Endodermal cell (in vitro differentiated cells): ENCODE measurements around the gene PPM1M. TPM values are rescaled to one million over a fixed set of nuclear protein-coding genes. Genes with fewer than 3 reads are reported as not detected.

Experiments used
- DNase-seq: peaks from one replicate; pipeline ENCODE4 v3.0.0-alpha.2; 2017
- H3K27ac ChIP-seq: 2 replicates; pipeline ENCODE4 v1.5.1; 2013; ENCODE audit warnings: mild to moderate bottlenecking, low read depth, low read length, moderate library complexity
- H3K27me3 ChIP-seq: 2 replicates; pipeline ENCODE4 v1.6.1; 2013; ENCODE audit warnings: mild to moderate bottlenecking, low read length, moderate library complexity; ENCODE audit not compliant: insufficient read depth, control insufficient read depth, poor library complexity, severe bottlenecking
- H3K36me3 ChIP-seq: 2 replicates; pipeline ENCODE4 v1.7.0; 2013; ENCODE audit warnings: mild to moderate bottlenecking, low read length, moderate library complexity; ENCODE audit not compliant: control insufficient read depth, insufficient read depth
- H3K4me1 ChIP-seq: one replicate; pipeline ENCODE4 v1.7.0; 2013; ENCODE audit warnings: low read length; ENCODE audit not compliant: control insufficient read depth, insufficient read depth
- H3K4me3 ChIP-seq: 2 replicates; pipeline ENCODE4 v1.5.1; 2013; ENCODE audit warnings: mild to moderate bottlenecking, low read length, moderate library complexity
- H3K9ac ChIP-seq: 2 replicates; pipeline ENCODE4 v1.6.1; 2013; ENCODE audit warnings: mild to moderate bottlenecking, low read length, moderate library complexity; ENCODE audit not compliant: poor library complexity, severe bottlenecking; ENCODE audit errors: extremely low read depth
- H3K9me3 ChIP-seq: 2 replicates; pipeline ENCODE4 v1.6.1; 2013; ENCODE audit warnings: mild to moderate bottlenecking, low read length, moderate library complexity; ENCODE audit not compliant: control insufficient read depth
- H3K27ac Mint-ChIP-seq: 2 replicates; pipeline ENCODE4 v1.8.0; 2020; ENCODE audit warnings: mixed read lengths
- H3K27me3 Mint-ChIP-seq: 2 replicates; pipeline ENCODE4 v1.8.0; 2021; ENCODE audit warnings: mild to moderate bottlenecking, mixed read lengths; ENCODE audit not compliant: insufficient read depth
- H3K36me3 Mint-ChIP-seq: 2 replicates; pipeline ENCODE4 v1.8.0; 2020; ENCODE audit warnings: low read depth, mixed read lengths
- H3K4me1 Mint-ChIP-seq: 2 replicates; pipeline ENCODE4 v1.8.0; 2020; ENCODE audit warnings: mixed read lengths
- H3K4me3 Mint-ChIP-seq: 2 replicates; pipeline ENCODE4 v1.8.0; 2020; ENCODE audit warnings: mild to moderate bottlenecking, moderate library complexity, mixed read lengths
- H3K9me3 Mint-ChIP-seq: 2 replicates; pipeline ENCODE4 v1.8.0; 2020; ENCODE audit warnings: mild to moderate bottlenecking, mixed read lengths
- CTCF ChIP-seq: fragments of 200-600 bp; sonication (generic); conservative IDR thresholded peaks from 2 replicates; pipeline ENCODE4 v1.5.0; 2021; ENCODE audit warnings: antibody characterized with exemption, mild to moderate bottlenecking
- WGBS, 2 experiments: methylation state at CpG; one replicate each; pipeline versions ENCODE4 v1.1.5 to v1.1.7; 2013; ENCODE audit warnings: missing lambda C conversion rate in 2 of 2, mixed read lengths in 1 of 2; ENCODE audit not compliant: insufficient coverage in 1 of 2, insufficient read length in 1 of 2; 5-methylcytosine and 5-hydroxymethylcytosine counted together
- total RNA-seq, 2 donors: library from RNA; stranded (reverse); fragmentation: NEBNext Ultra II Directional in 1 of 2; extraction: Animal tissue kit (Norgen Biotek cat#: 25700) in 1 of 2; gene quantifications; 2 replicates in 1 of 2; 3 replicates in 1 of 2; pipeline ENCODE4 v1.2.1, GENCODE V29; 2021

Gene PPM1M
- total RNA-seq, 2 donors from 2014 or later = 6.7 to 6.8 TPM

GRCh38 chr3:52249683-52250082 is 4.1 kb downstream of the PPM1M start:
- Histone ChIP-seq H3K9ac (no peak overlapping the region), H3K4me1 (no peaks in the 10 kb centered on the region), H3K9me3 (no peaks in the 10 kb centered on the region), H3K27ac (peak overlapping the region; percentile 32), H3K27me3 (peaks cover 12% of the 10 kb centered on the region), H3K36me3 (peaks cover 39% of the 10 kb centered on the region), H3K4me3 (no peak overlapping the region)
- Mint-ChIP-seq H3K27ac (no peak overlapping the region), H3K27me3 (peaks cover 26% of the 10 kb centered on the region), H3K4me3 (no peak overlapping the region), H3K9me3 (no peaks in the 10 kb centered on the region), H3K36me3 (peaks cover 34% of the 10 kb centered on the region), H3K4me1 (no peaks in the 10 kb centered on the region)
- no peak for TF ChIP-seq CTCF
- WGBS, 2 experiments = 84 to 94% methylated on average over 4 to 6 of the region's 6 CpGs
- no peak for DNase-seq

GRCh38 chr3:52250122-52250521 is 4.6 kb downstream of the PPM1M start:
- Histone ChIP-seq H3K4me1 (no peaks in the 10 kb centered on the region), H3K27ac (no peak overlapping the region), H3K27me3 (peaks cover 8% of the 10 kb centered on the region), H3K4me3 (no peak overlapping the region), H3K9me3 (no peaks in the 10 kb centered on the region), H3K36me3 (peaks cover 41% of the 10 kb centered on the region), H3K9ac (no peak overlapping the region)
- Mint-ChIP-seq H3K4me1 (no peaks in the 10 kb centered on the region), H3K4me3 (no peak overlapping the region), H3K27ac (no peak overlapping the region), H3K9me3 (no peaks in the 10 kb centered on the region), H3K27me3 (peaks cover 21% of the 10 kb centered on the region), H3K36me3 (peaks cover 37% of the 10 kb centered on the region)
- 83 to 100% methylated on average over 1 of the region's 1 CpG for WGBS, 2 experiments
- TF ChIP-seq CTCF = no peak
- no peak for DNase-seq

GRCh38 chr3:52253314-52254304 is 8.1 kb downstream of the PPM1M start:
- DNase-seq = no peak
- H3K9me3 Mint-ChIP-seq = no peaks in the 10 kb centered on the region
- Histone ChIP-seq H3K9ac (no peak overlapping the region), H3K27ac (no peak overlapping the region), H3K9me3 (no peaks in the 10 kb centered on the region), H3K27me3 (no peaks in the 10 kb centered on the region), H3K36me3 (peaks cover 76% of the 10 kb centered on the region), H3K4me3 (no peak overlapping the region), H3K4me1 (peaks cover 4% of the 10 kb centered on the region)
- H3K4me1 Mint-ChIP-seq = peaks cover 11% of the 10 kb centered on the region
- WGBS, 2 experiments = 92% methylated on average over 8 to 12 of the region's 12 CpGs
- no peak overlapping the region for H3K4me3 Mint-ChIP-seq
- peak overlapping the region; percentile 52 for H3K27ac Mint-ChIP-seq
- no peak for TF ChIP-seq CTCF
- peaks cover 71% of the 10 kb centered on the region for H3K36me3 Mint-ChIP-seq
- no peaks in the 10 kb centered on the region for H3K27me3 Mint-ChIP-seq
